Neutrophil (primary cell): ENCODE results near the gene TMEM132C.

Experiments used
- H3K27ac ChIP-seq: fragments of 200-600 bp; sonication (generic); 2 replicates; pipeline ENCODE4 v1.5.1; 2016; ENCODE audit warnings: mild to moderate bottlenecking, moderate library complexity
- H3K27me3 ChIP-seq: fragments of 200-600 bp; sonication (generic); 2 replicates; pipeline ENCODE4 v1.6.0; 2016; ENCODE audit warnings: mild to moderate bottlenecking
- H3K36me3 ChIP-seq: fragments of 200-600 bp; sonication (generic); 2 replicates; pipeline ENCODE4 v1.5.1; 2017
- H3K4me1 ChIP-seq, 2 experiments: fragments of 200-600 bp in 1 of 2; sonication (generic) in 1 of 2; 1 replicate in 1 of 2; 2 replicates in 1 of 2; pipeline versions ENCODE4 v1.5.1 to v1.6.1; 2013 to 2016; ENCODE audit warnings: low read depth in 1 of 2, low read length in 1 of 2, mild to moderate bottlenecking in 1 of 2, moderate library complexity in 1 of 2; ENCODE audit not compliant: control insufficient read depth in 1 of 2, insufficient read depth in 1 of 2
- H3K4me3 ChIP-seq, 2 experiments: fragments of 200-600 bp in 1 of 2; sonication (generic) in 1 of 2; 1 replicate in 1 of 2; 2 replicates in 1 of 2; pipeline ENCODE4 v1.5.1; 2013 to 2016; ENCODE audit warnings: low read depth in 1 of 2, low read length in 1 of 2, mild to moderate bottlenecking in 1 of 2, moderate library complexity in 1 of 2
- H3K9me3 ChIP-seq: fragments of 200-600 bp; sonication (generic); 2 replicates; pipeline ENCODE4 v1.5.1; 2016
- TF ChIP-seq, protein P1 (sequence below): fragments of 200-600 bp; sonication (generic); IDR thresholded peaks from 2 replicates; pipeline ENCODE4 v1.5.1; 2016; ENCODE audit warnings: antibody characterized with exemption

Gene TMEM132C

DNA sequence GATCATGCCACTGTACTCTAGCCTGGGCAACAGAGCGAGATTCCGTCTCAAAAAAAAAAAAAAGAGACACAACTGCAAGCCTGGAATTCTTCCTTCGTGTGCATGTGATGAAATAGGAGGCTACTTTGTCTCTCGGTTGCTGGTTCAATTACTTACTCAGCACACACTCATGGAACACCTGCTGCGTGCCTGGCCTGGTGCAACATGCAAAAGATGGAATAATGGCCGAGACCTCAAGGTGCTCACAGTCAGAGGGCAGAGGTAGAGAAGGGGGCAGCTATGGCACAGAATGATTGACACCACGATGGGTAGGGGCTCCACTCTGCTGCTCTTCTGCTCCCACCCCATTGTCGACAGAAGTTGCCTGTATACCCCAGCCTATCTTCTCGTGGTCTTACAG is 444.5 kb downstream of the TMEM132C start:
- no peaks in the 10 kb centered on the region for H3K27me3 ChIP-seq
- no peaks in the 10 kb centered on the region for H3K4me1 ChIP-seq
- TF ChIP-seq, protein P1, sequence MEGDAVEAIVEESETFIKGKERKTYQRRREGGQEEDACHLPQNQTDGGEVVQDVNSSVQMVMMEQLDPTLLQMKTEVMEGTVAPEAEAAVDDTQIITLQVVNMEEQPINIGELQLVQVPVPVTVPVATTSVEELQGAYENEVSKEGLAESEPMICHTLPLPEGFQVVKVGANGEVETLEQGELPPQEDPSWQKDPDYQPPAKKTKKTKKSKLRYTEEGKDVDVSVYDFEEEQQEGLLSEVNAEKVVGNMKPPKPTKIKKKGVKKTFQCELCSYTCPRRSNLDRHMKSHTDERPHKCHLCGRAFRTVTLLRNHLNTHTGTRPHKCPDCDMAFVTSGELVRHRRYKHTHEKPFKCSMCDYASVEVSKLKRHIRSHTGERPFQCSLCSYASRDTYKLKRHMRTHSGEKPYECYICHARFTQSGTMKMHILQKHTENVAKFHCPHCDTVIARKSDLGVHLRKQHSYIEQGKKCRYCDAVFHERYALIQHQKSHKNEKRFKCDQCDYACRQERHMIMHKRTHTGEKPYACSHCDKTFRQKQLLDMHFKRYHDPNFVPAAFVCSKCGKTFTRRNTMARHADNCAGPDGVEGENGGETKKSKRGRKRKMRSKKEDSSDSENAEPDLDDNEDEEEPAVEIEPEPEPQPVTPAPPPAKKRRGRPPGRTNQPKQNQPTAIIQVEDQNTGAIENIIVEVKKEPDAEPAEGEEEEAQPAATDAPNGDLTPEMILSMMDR = no peak
- H3K9me3 ChIP-seq = no peaks in the 10 kb centered on the region
- no peaks in the 10 kb centered on the region for H3K36me3 ChIP-seq
- H3K4me3 ChIP-seq = no peak overlapping the region
- H3K27ac ChIP-seq = no peak overlapping the region

DNA sequence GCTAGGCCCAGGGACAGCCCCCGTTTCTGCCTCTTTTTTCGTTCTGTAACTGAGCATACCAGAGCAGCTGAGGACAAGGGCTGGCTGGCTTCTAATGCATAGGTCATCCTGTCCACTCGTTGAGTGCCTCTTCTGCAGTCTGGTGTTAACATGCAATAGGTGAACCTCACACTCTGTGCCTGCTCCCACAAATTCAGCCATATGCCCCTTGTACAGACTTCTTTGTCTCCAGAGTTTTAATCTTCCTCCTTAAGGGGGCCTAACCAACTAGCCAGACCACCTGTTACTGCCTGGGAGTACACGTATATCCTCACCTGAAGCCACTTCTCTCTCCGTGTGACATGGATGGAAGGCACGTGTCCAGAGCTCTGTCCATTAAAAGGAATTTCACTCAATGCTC is 445.7 kb downstream of the TMEM132C start:
- H3K4me1 ChIP-seq = no peaks in the 10 kb centered on the region
- no peak overlapping the region for H3K27ac ChIP-seq
- no peaks in the 10 kb centered on the region for H3K9me3 ChIP-seq
- TF ChIP-seq, protein P1 = no peak
- H3K36me3 ChIP-seq = no peaks in the 10 kb centered on the region
- H3K4me3 ChIP-seq = no peak overlapping the region
- no peaks in the 10 kb centered on the region for H3K27me3 ChIP-seq

DNA sequence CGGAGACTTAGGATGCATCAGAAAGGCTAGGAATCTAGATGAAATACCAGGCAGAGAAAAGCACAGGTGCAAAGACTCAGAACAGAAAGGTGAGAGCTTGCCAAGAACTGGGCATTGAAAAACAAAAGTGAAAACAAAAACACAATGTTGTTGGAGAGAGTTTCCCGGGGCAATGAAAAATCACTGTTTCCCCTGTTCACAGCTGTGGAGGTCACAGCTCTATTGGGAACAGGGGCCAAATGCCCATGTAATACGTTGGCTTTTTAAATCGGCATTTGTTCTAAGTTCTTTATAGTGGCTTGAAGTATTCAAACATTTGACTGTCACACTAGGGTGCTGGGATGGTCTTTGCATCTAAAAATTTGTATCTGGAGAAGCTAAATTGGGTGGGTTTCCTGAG is 448.5 kb downstream of the TMEM132C start:
- no peaks in the 10 kb centered on the region for H3K4me1 ChIP-seq
- H3K4me3 ChIP-seq = no peak overlapping the region

DNA sequence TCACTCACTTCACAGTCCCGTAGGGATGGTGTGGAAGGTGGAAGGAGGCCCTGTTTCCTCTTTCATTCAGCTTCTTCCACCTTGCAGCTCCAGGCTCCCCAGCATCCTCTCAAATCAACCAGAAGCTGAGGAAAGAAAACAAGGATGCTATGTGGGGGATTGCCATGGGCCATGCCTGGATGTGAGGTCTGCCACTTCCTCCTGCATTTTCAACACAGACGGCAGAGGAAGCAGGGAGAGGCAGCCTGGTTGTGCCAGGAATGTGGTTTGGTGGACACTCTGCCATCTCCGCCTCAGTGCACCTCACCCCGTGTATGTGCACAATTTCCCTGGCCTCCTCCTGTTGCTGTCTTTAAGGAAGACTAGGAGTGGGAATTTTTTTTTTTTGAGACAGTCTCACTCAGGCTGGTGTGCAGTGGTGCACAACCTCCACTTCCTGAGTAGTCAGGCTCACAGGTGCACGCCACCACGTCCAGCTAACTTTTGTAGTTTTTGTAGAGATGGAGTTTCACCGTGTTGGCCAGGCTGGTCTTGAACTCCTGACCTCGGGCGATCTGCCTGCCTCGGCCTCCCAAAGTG is 457.6 kb downstream of the TMEM132C start:
- Histone ChIP-seq H3K4me3 (no peak overlapping the region), H3K27ac (no peak overlapping the region), H3K27me3 (peaks cover 6% of the 10 kb centered on the region), H3K9me3 (no peaks in the 10 kb centered on the region), H3K4me1 (no peaks in the 10 kb centered on the region), H3K36me3 (no peaks in the 10 kb centered on the region)
- TF ChIP-seq, protein P1 = no peak

More for the DNA sequence above, 448.5 kb downstream of the TMEM132C start:
- no peak overlapping the region for H3K27ac ChIP-seq
- no peaks in the 10 kb centered on the region for H3K27me3 ChIP-seq
- no peaks in the 10 kb centered on the region for H3K9me3 ChIP-seq
- TF ChIP-seq, protein P1 = no peak
- no peaks in the 10 kb centered on the region for H3K36me3 ChIP-seq

GRCh38 chr12:128726886-128727285 is 459.9 kb downstream of the TMEM132C start:
- H3K4me3 ChIP-seq = no peak overlapping the region
- H3K36me3 ChIP-seq = no peaks in the 10 kb centered on the region
- peaks cover 18% of the 10 kb centered on the region for H3K27me3 ChIP-seq
- no peaks in the 10 kb centered on the region for H3K4me1 ChIP-seq
- TF ChIP-seq, protein P1 = no peak
- H3K27ac ChIP-seq = no peak overlapping the region
- no peaks in the 10 kb centered on the region for H3K9me3 ChIP-seq
